K562 (cell line): ENCODE data around the gene STAG2. TPM values are rescaled to one million over a fixed set of nuclear protein-coding genes. Genes with fewer than 3 reads are reported as not detected.

Experiments used
- ATAC-seq: fragments of 200-7000 bp; cut with Tn5 transposase; 3 replicates; pipeline ENCODE4 v1.9.1; 2020; ENCODE audit warnings: moderate library complexity
- BruUV-seq: library from RNA; stranded (reverse); fragments of 400-500 nt; replicated peaks from 2 replicates; lab custom pipeline; 2021; lab: Mats Ljungman, UMichigan
- CTCF ChIA-PET: fragments of 300-600 bp; formaldehyde crosslinking; extraction: SDS; loops from one replicate; lab custom pipeline; 2021; ENCODE audit warnings: low intra/inter-chr PET ratio; lab: Yijun Ruan, JAX
- POLR2A ChIA-PET: fragments of 300-600, 350-650 bp; sonication (Branson Sonifier 250); formaldehyde crosslinking; extraction: SDS; loops from one replicate; lab custom pipeline; 2021; ENCODE audit warnings: antibody characterized with exemption, inconsistent platforms; lab: Yijun Ruan, JAX
- DNase-seq, 4 experiments: peaks; one replicate each; pipeline versions ENCODE4 v3.0.0 to v3.0.0-alpha.2; 2011 to 2018; ENCODE audit warnings: low spot score in 3 of 4, mixed read lengths in 3 of 4; ENCODE audit errors: extremely low read depth in 1 of 4
- FAIRE-seq: peaks from 2 replicates; lab custom pipeline; 2011; peaks lifted over from hg19 to GRCh38; lab: Jason Lieb, UNC
- H2AFZ ChIP-seq: 2 replicates; pipeline ENCODE4 v1.6.0; 2011; ENCODE audit warnings: low read depth, low read length, control low read depth, inconsistent platforms
- H3K27ac ChIP-seq: fragments of 200-600 bp; 3 replicates; pipeline ENCODE4 v1.8.0; 2011; ENCODE audit warnings: low read depth, mild to moderate bottlenecking, control low read depth, inconsistent platforms, low read length, moderate library complexity, mixed read lengths; ENCODE audit errors: extremely low read depth
- H3K27me3 ChIP-seq, 2 experiments: fragments of 300-600 bp in 1 of 2; 2 replicates in 1 of 2; 3 replicates in 1 of 2; pipeline versions ENCODE4 v1.6.0 to v1.8.0; 2011; ENCODE audit warnings: inconsistent platforms in 2 of 2, low read length in 2 of 2, mild to moderate bottlenecking in 1 of 2, mixed read lengths in 1 of 2, moderate library complexity in 1 of 2; ENCODE audit not compliant: control insufficient read depth in 2 of 2, insufficient read depth in 2 of 2
- H3K36me3 ChIP-seq: fragments of 300-600 bp; 3 replicates; pipeline ENCODE4 v1.8.0; 2011; ENCODE audit warnings: mild to moderate bottlenecking, low read length, inconsistent platforms; ENCODE audit not compliant: control insufficient read depth, insufficient read depth
- H3K4me1 ChIP-seq, 2 experiments: fragments of 200-600 bp in 1 of 2; replicated peaks in 1 of 2; 2 replicates in 1 of 2; 3 replicates in 1 of 2; pipeline versions ENCODE4 v1.5.1 to v1.8.0; 2011; ENCODE audit warnings: inconsistent platforms in 2 of 2, low read length in 2 of 2, mild to moderate bottlenecking in 1 of 2, mixed read lengths in 1 of 2, moderate library complexity in 1 of 2; ENCODE audit not compliant: control insufficient read depth in 2 of 2, insufficient read depth in 2 of 2
- H3K4me2 ChIP-seq: 2 replicates; pipeline ENCODE4 v1.6.1; 2011; ENCODE audit warnings: low read length, control low read depth, inconsistent platforms, mixed read lengths; ENCODE audit not compliant: insufficient read depth
- H3K4me3 ChIP-seq: fragments of 200-600 bp; sonication (generic), shearing (Covaris generic); 2 replicates; pipeline ENCODE4 v1.5.1; 2016; ENCODE audit warnings: control low read depth, inconsistent platforms
- H3K79me2 ChIP-seq: fragments of 200-600 bp; 3 replicates; pipeline ENCODE4 v1.8.0; 2011; ENCODE audit warnings: low read length, inconsistent platforms; ENCODE audit not compliant: control insufficient read depth, insufficient read depth
- H3K9ac ChIP-seq, 2 experiments: 2 replicates each; pipeline versions ENCODE4 v1.6.0 to v1.6.1; 2011; ENCODE audit warnings: low read depth in 2 of 2, low read length in 2 of 2, control low read depth in 1 of 2, inconsistent platforms in 1 of 2, mild to moderate bottlenecking in 1 of 2, mixed read lengths in 1 of 2; ENCODE audit not compliant: insufficient read depth in 1 of 2
- H3K9me1 ChIP-seq: one replicate; pipeline ENCODE4 v1.6.0; 2011; ENCODE audit warnings: inconsistent platforms, mild to moderate bottlenecking, low read length, moderate library complexity; ENCODE audit not compliant: control insufficient read depth, insufficient read depth
- H3K9me3 ChIP-seq: replicated peaks from 2 replicates; pipeline ENCODE4 v1.5.1; 2011; ENCODE audit warnings: low read depth, low read length, inconsistent platforms; ENCODE audit not compliant: control insufficient read depth, insufficient read depth
- H4K20me1 ChIP-seq: replicated peaks from 2 replicates; pipeline ENCODE4 v1.6.1; 2011; ENCODE audit warnings: low read length, inconsistent platforms, mixed read lengths; ENCODE audit not compliant: control insufficient read depth, insufficient read depth
- CTCF ChIP-seq, 3 experiments: IDR thresholded peaks in 2 of 3; conservative IDR thresholded peaks in 1 of 3; 2 replicates each; pipeline ENCODE4 v1.5.1; 2011 to 2012; ENCODE audit warnings: low read length in 3 of 3, mild to moderate bottlenecking in 3 of 3, control low read depth in 2 of 3, improper control_type of control experiment in 1 of 3, inconsistent platforms in 1 of 3, low read depth in 1 of 3, mixed read lengths in 1 of 3, moderate library complexity in 1 of 3; ENCODE audit not compliant: insufficient read depth in 2 of 3
- FOSL1 ChIP-seq: fragments of 200-800 bp; sonication (Bioruptor generic); conservative IDR thresholded peaks from 2 replicates; pipeline ENCODE4 v1.6.1; 2016; ENCODE audit warnings: missing genetic modification characterization, missing compliant biosample characterization
- HNRNPLL ChIP-seq: fragments of 200-400 bp; formaldehyde crosslinking; IDR thresholded peaks from 2 replicates; pipeline ENCODE4 v1.6.1; 2017; ENCODE audit warnings: low read length, low read depth, mild to moderate bottlenecking; ENCODE audit not compliant: poor library complexity, severe bottlenecking
- ID3 ChIP-seq, 2 experiments: fragments of 250-450 bp in 1 of 2; fragments of 450-650 bp in 1 of 2; sonication (Bioruptor Pico) in 1 of 2; IDR thresholded peaks; 2 replicates each; pipeline versions ENCODE4 v1.6.1 to v1.8.0; 2016 to 2021; ENCODE audit warnings: mild to moderate bottlenecking in 2 of 2, moderate library complexity in 2 of 2, missing compliant biosample characterization in 1 of 2, missing genetic modification characterization in 1 of 2
- RAD21 ChIP-seq, 2 experiments: fragments of 250-450 bp in 1 of 2; fragments of 450-650 bp in 1 of 2; sonication (Bioruptor Pico) in 1 of 2; formaldehyde crosslinking in 1 of 2; IDR thresholded peaks in 1 of 2; conservative IDR thresholded peaks in 1 of 2; 2 replicates each; pipeline versions ENCODE4 v1.4.0 to v1.8.0; 2020 to 2022; ENCODE audit warnings: mild to moderate bottlenecking in 2 of 2, moderate library complexity in 1 of 2
- RCOR1 ChIP-seq, 2 experiments: IDR thresholded peaks; 2 replicates each; pipeline ENCODE4 v1.6.1; 2012; ENCODE audit warnings: low read depth in 2 of 2, low read length in 2 of 2, borderline replicate concordance in 1 of 2, improper control_type of control experiment in 1 of 2
- SAFB2 ChIP-seq: fragments of 200-400 bp; formaldehyde crosslinking; IDR thresholded peaks from 2 replicates; pipeline ENCODE4 v1.6.1; 2018; ENCODE audit warnings: borderline replicate concordance, low read length, low read depth, moderate library complexity; ENCODE audit not compliant: severe bottlenecking
- SLC30A9 ChIP-seq: fragments of 250-450 bp; sonication (Bioruptor Pico); IDR thresholded peaks from 2 replicates; pipeline ENCODE4 v1.8.0; 2022; ENCODE audit warnings: mild to moderate bottlenecking, moderate library complexity
- ZFPM2 ChIP-seq: fragments of 250-450 bp; sonication (Bioruptor Pico); IDR thresholded peaks from 2 replicates; pipeline ENCODE4 v1.5.1; 2022; ENCODE audit warnings: mild to moderate bottlenecking
- ZNF174 ChIP-seq: fragments of 250-450 bp; sonication (Bioruptor Pico); IDR thresholded peaks from 2 replicates; pipeline ENCODE4 v1.4.0; 2020; ENCODE audit warnings: mild to moderate bottlenecking
- WGBS: fragments of 100-300 bp; shearing (Covaris generic); methylation state at CpG from one replicate; pipeline ENCODE4 v1.1.6; 2016; ENCODE audit warnings: low coverage, mixed read lengths; ENCODE audit not compliant: insufficient coverage; ENCODE audit errors: missing lambda C conversion rate; 5-methylcytosine and 5-hydroxymethylcytosine counted together
- in situ Hi-C: fragments of 300-500 bp; cut with MboI; formaldehyde crosslinking; loops from 4 replicates; pipeline ENCODE4 v1.15.0; 2018; ENCODE audit warnings: inconsistent platforms, mixed read lengths
- intact Hi-C: fragments of 100-400 bp; cut with micrococcal nuclease; formaldehyde crosslinking; loops from 2 replicates; pipeline ENCODE4 v1.14.2; 2022
- polyA plus RNA-seq, 8 experiments: library from polyadenylated mRNA; depleted of rRNA in 4 of 8; stranded (reverse) in 5 of 8; unstranded in 3 of 8; fragments of >200 nt; fragmentation: Nextera tagmentation in 2 of 8; fragmentation: Illumina TruSeq in 1 of 8; extraction: Ambion mirVana in 2 of 8; extraction: Trizol in 1 of 8; gene quantifications; 2 replicates each; pipeline versions ENCODE4 v1.2.1 to v1.2.3, GENCODE V29; 2011 to 2014; ENCODE audit warnings: inconsistent platforms in 1 of 8, missing spikeins in 1 of 8
- total RNA-seq, 7 experiments: library from RNA; depleted of rRNA in 6 of 7; stranded (reverse); fragments of >200 nt in 6 of 7; fragmentation: Illumina TruSeq in 2 of 7; extraction: Trizol in 2 of 7; gene quantifications; 2 replicates each; pipeline versions ENCODE4 v1.2.1 to v1.2.3, GENCODE V29; 2011 to 2021; ENCODE audit warnings: low replicate concordance in 1 of 7

STAG2 gene
- total and polyA plus RNA-seq, 9 of the 15 experiments (the other 6 are each of a cell fraction or from before 2014, with no cell fraction given) = 40.3 to 133 (median 90.1) TPM

- TF ChIP-seq HNRNPLL (no peak), SLC30A9 (no peak), SAFB2 (no peak), RCOR1 (IDR thresholded peaks at IDR 0.05; ENCODE audit: borderline replicate concordance in 1 of 2, low read depth in 2 of 2, low read length in 2 of 2) (no peak), ZFPM2 (CRISPR knock-in tag) (no peak), ZNF174 (CRISPR knock-in tag) (no peak), ID3 (CRISPR knock-in tag; IDR thresholded peaks at IDR 0.05) (no peak), ID3 (tag; IDR thresholded peaks at IDR 0.05) (no peak)
Measured at GRCh38 chrX:124016825-124017224, 55.3 kb downstream of the STAG2 start (continued).

- Histone ChIP-seq H3K36me3 (peaks cover 5% of the 10 kb centered on the region; the same call in 1 of the 3 replicates), H3K9ac (no peak overlapping the region), H3K4me3 (no peak overlapping the region), H4K20me1 (peaks cover 11% of the 10 kb centered on the region), H3K27me3 (no peaks in the 10 kb centered on the region), H3K9me3 (no peaks in the 10 kb centered on the region), H3K79me2 (peaks cover 96% of the 10 kb centered on the region), H3K27ac (no peak overlapping the region), H3K9me1 (no peaks in the 10 kb centered on the region), H3K4me2 (no peak overlapping the region), H2AFZ (no peak overlapping the region), H3K4me1 (peaks cover 0 to 7% of the 10 kb centered on the region in 2 experiments; a peak in 3 of 5 replicates)
- ChIA-PET CTCF (interaction anchor here (0.9 to 1.6 kb wide), 2 partner anchors 58 to 185 kb away, joined by 3 to 13 read pairs; no protein-coding TSS in a partner anchor), POLR2A (interaction anchor here (0.6 to 1.0 kb wide), 2 partner anchors 9 to 51 kb away, joined by 3 read pairs; no protein-coding TSS in a partner anchor)
- ATAC-seq (no peak), FAIRE-seq (no peak), DNase-seq (no peak)
- no TSS peak for BruUV-seq
- in situ Hi-C loops = no loop called here
- TF ChIP-seq CTCF (IDR thresholded peaks at IDR 0.05 in 2 of 3, conservative IDR thresholded peaks at IDR 0.05 in 1 of 3; ENCODE audit: insufficient read depth in 2 of 3, low read depth in 1 of 3, low read length in 3 of 3) (peak in 1 of 3 experiments; percentile 40; a peak in 2 of 6 replicates), RAD21 (CRISPR knock-in tag; conservative IDR thresholded peaks at IDR 0.05 in 1 of 2, IDR thresholded peaks at IDR 0.05 in 1 of 2) (peak; percentile 22 to 41; a peak in 2 of 4 replicates), FOSL1 (tag) (no peak)
- intact Hi-C loops = no loop called here
- 60% methylated on average over 1 of the region's 1 CpG for WGBS
Measured at GRCh38 chrX:124018023-124018422, 56.5 kb downstream of the STAG2 start.
